Mucosa of descending colon (tissue), 3 donors: ENCODE results near the gene LCN15. TPM values are rescaled to one million over a fixed set of nuclear protein-coding genes. Genes with fewer than 3 reads are reported as not detected.
"Not testable (repeated sequence)": the region's sequence is repeated elsewhere in the genome, so short reads cannot be mapped to it uniquely, and the experiment has no call there.

ENCODE experiments used
- ATAC-seq: fragments of 200-7000 bp; cut with Tn5 transposase; one replicate; pipeline ENCODE4 v1.9.1; 2020; ENCODE audit warnings: mild to moderate bottlenecking, moderate library complexity
- DNase-seq, 3 donors: peaks; one replicate each; pipeline ENCODE4 v3.0.0-alpha.2; 2020
- H3K36me3 ChIP-seq: fragments of 200-600 bp; one replicate; pipeline ENCODE4 v1.8.0; 2021; ENCODE audit warnings: low read depth, mild to moderate bottlenecking
- H3K4me1 ChIP-seq: fragments of 200-600 bp; one replicate; pipeline ENCODE4 v1.8.0; 2021; ENCODE audit warnings: low read depth, mild to moderate bottlenecking
- H3K4me3 ChIP-seq: fragments of 200-600 bp; one replicate; pipeline ENCODE4 v1.8.0; 2021; ENCODE audit warnings: mild to moderate bottlenecking
- H3K9me3 ChIP-seq: fragments of 200-600 bp; one replicate; pipeline ENCODE4 v1.8.0; 2021; ENCODE audit warnings: mild to moderate bottlenecking
- CTCF ChIP-seq: fragments of 200-600 bp; IDR thresholded peaks from one replicate; pipeline ENCODE4 v1.8.0; 2022; ENCODE audit warnings: antibody characterized with exemption, mild to moderate bottlenecking
- intact Hi-C, 2 donors: fragments of 100-400 bp; cut with DNase I in 1 of 2; cut with micrococcal nuclease in 1 of 2; formaldehyde crosslinking; loops; one replicate each; pipeline versions ENCODE4 v1.11.0 to v1.11.1; 2022; cut with DNase I, micrococcal nuclease
- total RNA-seq, 3 donors: library from RNA; stranded (reverse); fragmentation: NEBNext Ultra II Directional in 2 of 3; extraction: Animal tissue kit (Norgen Biotek cat#: 25700) in 2 of 3; gene quantifications; one replicate each; pipeline versions ENCODE4 v1.2.1 to v1.2.4, GENCODE V29; 2021 to 2023
- donor health status: DM: no; HTN: no; CAD: no; lungs with moderate emphysema.
- donor health status: DM: no; HTN: no; CAD: no.
- donor health status: DM: no; HTN: yes; CAD: no.

The LCN15 gene
- total RNA-seq, 3 donors from 2014 or later, result 1.6 to 17.2 (median 3.7) TPM

- Histone ChIP-seq H3K36me3 (peaks cover 3% of the 10 kb centered on the region), H3K4me1 (peaks cover 53% of the 10 kb centered on the region), H3K4me3 (peak overlapping the region; percentile 59), H3K9me3 (no peaks in the 10 kb centered on the region)
- peak; percentile 85 to 91 (median 88) for DNase-seq
- peak; percentile 75 for TF ChIP-seq CTCF
- ATAC-seq, result peak; percentile 70
- intact Hi-C loops, result no loop called here
Measured at GRCh38 chr9:136791516-136792276, 27.4 kb upstream of the LCN15 start.

- Histone ChIP-seq H3K4me1 (peaks cover 53% of the 10 kb centered on the region), H3K9me3 (no peaks in the 10 kb centered on the region), H3K36me3 (peaks cover 3% of the 10 kb centered on the region), H3K4me3 (peak within 1 kb of the TSS; percentile 59)
- peak; percentile 86 for ATAC-seq
- TF ChIP-seq CTCF, result no peak
- intact Hi-C loops, result no loop called here
- DNase-seq, result peak; percentile 100
Measured at GRCh38 chr9:136790640-136791515, 26.6 kb upstream of the LCN15 start, which contains the start of gene TMEM141. TMEM141 (plus strand) TSS chr9:136791344; CDS start chr9:136791371, 27 bp downstream.

GRCh38 chr9:136789523-136789937 is 25.2 kb upstream of the LCN15 start:
- intact Hi-C loops, result loop anchor here in 1 of 2 donors (5.0 kb wide), 1 partner anchor 238 kb away; the partner anchor contains the start of gene ABCA2
- DNase-seq (no peak), ATAC-seq (no peak)
- H3K4me1 ChIP-seq, result peaks cover 49% of the 10 kb centered on the region
- H3K36me3 ChIP-seq, result peaks cover 3% of the 10 kb centered on the region
- no peaks in the 10 kb centered on the region for H3K9me3 ChIP-seq
- no peak for TF ChIP-seq CTCF
- no peak overlapping the region for H3K4me3 ChIP-seq

- not testable (repeated sequence) for H3K36me3 ChIP-seq, ATAC-seq, H3K9me3 ChIP-seq, H3K4me3 ChIP-seq
- intact Hi-C loops, result loop anchor here in 1 of 2 donors (5.0 kb wide), 1 partner anchor 238 kb away; the partner anchor contains the start of gene ABCA2
- DNase-seq, result peak; percentile 55 to 75 (median 62)
- peaks cover 46% of the 10 kb centered on the region for H3K4me1 ChIP-seq
Measured at GRCh38 chr9:136788644-136789522, 24.6 kb upstream of the LCN15 start.

- intact Hi-C loops, result loop anchor here in 1 of 2 donors (5.0 kb wide), 1 partner anchor 239 kb away; the partner anchor contains the start of gene ABCA2
- TF ChIP-seq CTCF, result peak; percentile 56
- Histone ChIP-seq H3K36me3 (peaks cover 3% of the 10 kb centered on the region), H3K9me3 (no peaks in the 10 kb centered on the region), H3K4me3 (no peak overlapping the region), H3K4me1 (peaks cover 38% of the 10 kb centered on the region)
- ATAC-seq (peak; percentile 13), DNase-seq (peak; percentile 76 to 88 (median 80))
Measured at GRCh38 chr9:136787690-136788400, 23.5 kb upstream of the LCN15 start.

GRCh38 chr9:136786983-136787382 is 22.7 kb upstream of the LCN15 start:
- H3K36me3 ChIP-seq, H3K9me3 ChIP-seq, ATAC-seq, H3K4me3 ChIP-seq: not testable (repeated sequence)
- peaks cover 31% of the 10 kb centered on the region for H3K4me1 ChIP-seq
- intact Hi-C loops, result loop anchor here in 1 of 2 donors (5.0 kb wide), 1 partner anchor 240 kb away; the partner anchor contains the start of gene ABCA2
- DNase-seq, result peak in 1 of 3 donors; percentile 69
